SK-N-SH (cell line): ENCODE data around the gene CLIC1. TPM values are rescaled to one million over a fixed set of nuclear protein-coding genes. Genes with fewer than 3 reads are reported as not detected.

Experiments
- CTCF ChIA-PET: fragments of 300-600, 350-600 bp; formaldehyde crosslinking; extraction: SDS; loops from one replicate; lab custom pipeline; 2021; lab: Yijun Ruan, JAX
- POLR2A ChIA-PET: fragments of 350-600 bp; sonication (Branson Sonifier 250); formaldehyde crosslinking; extraction: SDS; loops from one replicate; lab custom pipeline; 2020; ENCODE audit warnings: antibody characterized with exemption, inconsistent platforms; lab: Yijun Ruan, JAX
- DNase-seq: peaks from one replicate; pipeline ENCODE4 v3.0.0; 2012
- H2AFZ ChIP-seq: fragments of 200-600 bp; sonication (generic); 2 replicates; pipeline ENCODE4 v1.8.1; 2016; ENCODE audit warnings: antibody characterized with exemption, mild to moderate bottlenecking, low read depth
- H3F3A ChIP-seq: fragments of 200-600 bp; sonication (generic); replicated peaks from 2 replicates; pipeline ENCODE3; 2016; ENCODE audit warnings: antibody characterized with exemption, mild to moderate bottlenecking; ENCODE audit not compliant: insufficient read depth
- H3K27ac ChIP-seq, 2 experiments: fragments of 200-500 bp in 1 of 2; fragments of 200-600 bp in 1 of 2; sonication (Bioruptor generic) in 1 of 2; sonication (generic), shearing (Covaris generic) in 1 of 2; 2 replicates each; pipeline versions ENCODE4 v1.5.1 to v1.6.1; 2014 to 2016; ENCODE audit warnings: low read depth in 2 of 2, inconsistent platforms in 1 of 2, low read length in 1 of 2, mild to moderate bottlenecking in 1 of 2, mixed read lengths in 1 of 2
- H3K27me3 ChIP-seq: fragments of 200-600 bp; sonication (generic), shearing (Covaris generic); 2 replicates; pipeline ENCODE4 v1.6.1; 2016; ENCODE audit warnings: mixed run types; ENCODE audit not compliant: insufficient read depth
- H3K36me3 ChIP-seq, 2 experiments: fragments of 200-500 bp in 1 of 2; fragments of 200-600 bp in 1 of 2; sonication (Bioruptor generic) in 1 of 2; sonication (generic) in 1 of 2; replicated peaks in 1 of 2; 2 replicates each; pipeline versions ENCODE3 to v1.5.1; 2014 to 2016; ENCODE audit warnings: low read length in 1 of 2, mild to moderate bottlenecking in 1 of 2; ENCODE audit not compliant: insufficient read depth in 2 of 2, control insufficient read depth in 1 of 2
- H3K4me1 ChIP-seq, 2 experiments: fragments of 200-500 bp in 1 of 2; fragments of 200-600 bp in 1 of 2; sonication (Bioruptor generic) in 1 of 2; sonication (generic), shearing (Covaris generic) in 1 of 2; 2 replicates each; pipeline versions ENCODE4 v1.5.1 to v1.6.1; 2014 to 2016; ENCODE audit warnings: low read depth in 1 of 2, low read length in 1 of 2, mixed run types in 1 of 2; ENCODE audit not compliant: insufficient read depth in 2 of 2, control insufficient read depth in 1 of 2
- H3K4me2 ChIP-seq: fragments of 200-600 bp; sonication (generic), shearing (Covaris generic); 2 replicates; pipeline ENCODE4 v1.6.1; 2017; ENCODE audit warnings: mixed run types
- H3K4me3 ChIP-seq, 2 experiments: fragments of 200-500 bp in 1 of 2; fragments of 200-600 bp in 1 of 2; sonication (Bioruptor generic) in 1 of 2; sonication (generic), shearing (Covaris generic) in 1 of 2; 2 replicates each; pipeline versions ENCODE4 v1.5.1 to v1.8.1; 2014 to 2016; ENCODE audit warnings: low read depth in 2 of 2, inconsistent platforms in 1 of 2, low read length in 1 of 2, mild to moderate bottlenecking in 1 of 2, mixed read lengths in 1 of 2, moderate library complexity in 1 of 2
- H3K79me2 ChIP-seq: fragments of 200-600 bp; sonication (generic); 2 replicates; pipeline ENCODE4 v1.8.1; 2017; ENCODE audit warnings: mild to moderate bottlenecking; ENCODE audit not compliant: insufficient read depth
- H3K9ac ChIP-seq: fragments of 200-600 bp; sonication (generic); 2 replicates; pipeline ENCODE4 v1.6.1; 2017; ENCODE audit warnings: mixed run types
- H3K9me2 ChIP-seq: fragments of 200-600 bp; sonication (generic); 2 replicates; pipeline ENCODE4 v1.6.1; 2017; ENCODE audit warnings: mixed run types
- H3K9me3 ChIP-seq: fragments of 200-600 bp; sonication (generic); 2 replicates; pipeline ENCODE4 v1.6.1; 2017; ENCODE audit warnings: mixed run types, mild to moderate bottlenecking, moderate library complexity
- H4K20me1 ChIP-seq: fragments of 200-600 bp; sonication (generic); 2 replicates; pipeline ENCODE4 v1.6.1; 2017; ENCODE audit warnings: mild to moderate bottlenecking, mixed run types; ENCODE audit not compliant: insufficient read depth
- CHD2 ChIP-seq: fragments of 150-350 bp; IDR thresholded peaks from 2 replicates; pipeline ENCODE4 v1.6.1; 2018; ENCODE audit warnings: low read length; ENCODE audit not compliant: partially characterized antibody
- CTCF ChIP-seq: fragments of 200-600 bp; sonication (generic); IDR thresholded peaks from 2 replicates; pipeline ENCODE4 v1.6.1; 2017; ENCODE audit warnings: antibody characterized with exemption, mild to moderate bottlenecking, moderate library complexity
- ELF1 ChIP-seq: IDR thresholded peaks from 2 replicates; pipeline ENCODE4 v1.4.0; 2012
- EP300 ChIP-seq, 2 experiments: IDR thresholded peaks; 2 replicates each; pipeline versions ENCODE4 v1.4.0 to v1.6.1; 2012; ENCODE audit warnings: borderline replicate concordance in 1 of 2, low read depth in 1 of 2, low read length in 1 of 2
- FOXM1 ChIP-seq: IDR thresholded peaks from 2 replicates; pipeline ENCODE4 v1.4.0; 2012; ENCODE audit warnings: low read depth, mild to moderate bottlenecking
- GABPA ChIP-seq: IDR thresholded peaks from 2 replicates; pipeline ENCODE4 v1.4.0; 2012; ENCODE audit warnings: low read depth, mild to moderate bottlenecking
- JUND ChIP-seq: IDR thresholded peaks from 2 replicates; pipeline ENCODE4 v1.4.0; 2012
- MAX ChIP-seq: IDR thresholded peaks from 2 replicates; pipeline ENCODE4 v1.4.0; 2012; ENCODE audit warnings: low read depth
- MEF2A ChIP-seq: IDR thresholded peaks from 2 replicates; pipeline ENCODE4 v1.4.0; 2012; ENCODE audit warnings: low read depth, borderline replicate concordance
- MXI1 ChIP-seq: IDR thresholded peaks from 2 replicates; pipeline ENCODE4 v1.6.1; 2012; ENCODE audit warnings: mild to moderate bottlenecking, low read depth, low read length, improper control_type of control experiment
- NFIC ChIP-seq: IDR thresholded peaks from 2 replicates; pipeline ENCODE4 v1.4.0; 2012; ENCODE audit warnings: borderline replicate concordance
- NRF1 ChIP-seq: IDR thresholded peaks from 2 replicates; pipeline ENCODE4 v1.6.1; 2012; ENCODE audit warnings: low read depth, mild to moderate bottlenecking, low read length
- PBX3 ChIP-seq: IDR thresholded peaks from 2 replicates; pipeline ENCODE4; 2012
- RAD21 ChIP-seq: IDR thresholded peaks from 2 replicates; pipeline ENCODE4 v1.6.1; 2012; ENCODE audit warnings: mild to moderate bottlenecking, low read length
- REST ChIP-seq: IDR thresholded peaks from 2 replicates; pipeline ENCODE4 v1.6.1; 2012; ENCODE audit warnings: mild to moderate bottlenecking, low read depth, low read length, moderate library complexity
- RXRA ChIP-seq: IDR thresholded peaks from 2 replicates; pipeline ENCODE4 v1.4.0; 2012; ENCODE audit warnings: low read depth, mild to moderate bottlenecking, borderline replicate concordance
- SMC3 ChIP-seq: IDR thresholded peaks from 2 replicates; pipeline ENCODE4 v1.6.1; 2012; ENCODE audit warnings: low read depth, low read length, improper control_type of control experiment
- TAF1 ChIP-seq: IDR thresholded peaks from 2 replicates; pipeline ENCODE4 v1.6.1; 2012; ENCODE audit warnings: low read depth, mild to moderate bottlenecking, low read length, moderate library complexity, borderline replicate concordance
- TEAD4 ChIP-seq: IDR thresholded peaks from 2 replicates; pipeline ENCODE4 v1.4.0; 2012; ENCODE audit warnings: mild to moderate bottlenecking, borderline replicate concordance; ENCODE audit not compliant: insufficient read depth
- YY1 ChIP-seq: IDR thresholded peaks from 2 replicates; pipeline ENCODE4 v1.4.0; 2012; ENCODE audit warnings: low read depth, mild to moderate bottlenecking
- WGBS: methylation state at CpG from one replicate; pipeline ENCODE4 v1.1.6; 2017; ENCODE audit warnings: low lambda C conversion rate; 5-methylcytosine and 5-hydroxymethylcytosine counted together
- polyA plus RNA-seq, 3 experiments: library from polyadenylated mRNA; depleted of rRNA; stranded (reverse); fragments of >200 nt; gene quantifications; 2 replicates each; pipeline ENCODE4 v1.2.3, GENCODE V29; 2012

Gene CLIC1
- polyA plus RNA-seq, 1 of the 3 experiments (the other 2 are of a cell fraction), result 520 TPM

GRCh38 chr6:31701666-31702404 lies 34.5 kb downstream of the CLIC1 start:
- Histone ChIP-seq H4K20me1 (no peaks in the 10 kb centered on the region), H3F3A (peaks cover 12% of the 10 kb centered on the region), H3K79me2 (peaks cover 36% of the 10 kb centered on the region), H3K36me3 (peaks cover under 1 to 17% of the 10 kb centered on the region in 2 experiments), H3K4me2 (peak overlapping the region; percentile 97), H3K4me1 (peaks cover 0 to 15% of the 10 kb centered on the region in 2 experiments; a peak in 2 of 4 replicates), H3K27ac (peak overlapping the region; percentile 87 to 89; a peak in 3 of 4 replicates), H2AFZ (peak overlapping the region; percentile 91), H3K27me3 (no peaks in the 10 kb centered on the region), H3K4me3 (peak overlapping the region; percentile 81 to 98), H3K9me3 (no peaks in the 10 kb centered on the region), H3K9ac (peak overlapping the region; percentile 95), H3K9me2 (no peaks in the 10 kb centered on the region)
- peak; percentile 60 for DNase-seq
- WGBS, result 43% methylated on average over 6 of the region's 7 CpGs
- TF ChIP-seq MEF2A (no peak), MXI1 (no peak; the same call in 1 of the 2 replicates), TEAD4 (no peak), GABPA (no peak), PBX3 (no peak), JUND (no peak), FOXM1 (no peak), RAD21 (no peak), RXRA (no peak), NRF1 (no peak), SMC3 (no peak), YY1 (no peak), ELF1 (no peak), TAF1 (no peak), MAX (no peak), CTCF (no peak), CHD2 (no peak), REST (no peak), EP300 (IDR thresholded peaks at IDR 0.05; ENCODE audit: borderline replicate concordance in 1 of 2, low read depth in 1 of 2, low read length in 1 of 2) (no peak), NFIC (no peak)
- CTCF ChIA-PET, result interaction anchor here (0.7 to 1.7 kb wide), 3 partner anchors 11 to 125 kb away, joined by 3 to 5 read pairs (median 3); partner anchors contain the start of gene MSH5
- POLR2A ChIA-PET, result interaction anchor here (1.1 to 1.8 kb wide), 3 partner anchors 7 to 128 kb away, joined by 3 to 7 read pairs (median 3); partner anchors contain the start of gene HSPA1B
